Neural progenitor cell (in vitro differentiated cells): Measurements from ENCODE around the gene NSUN4.

Experiments
- EZH2phosphoT487 ChIP-seq: fragments of 200-600 bp; sonication (generic); IDR thresholded peaks from 2 replicates; pipeline ENCODE4 v1.6.1; 2017; ENCODE audit warnings: antibody characterized with exemption
- TF ChIP-seq, protein P1 (sequence below): fragments of 200-600 bp; sonication (generic); IDR thresholded peaks from 2 replicates; pipeline ENCODE4 v1.5.1; 2017; ENCODE audit warnings: antibody characterized with exemption, mild to moderate bottlenecking

DNA sequence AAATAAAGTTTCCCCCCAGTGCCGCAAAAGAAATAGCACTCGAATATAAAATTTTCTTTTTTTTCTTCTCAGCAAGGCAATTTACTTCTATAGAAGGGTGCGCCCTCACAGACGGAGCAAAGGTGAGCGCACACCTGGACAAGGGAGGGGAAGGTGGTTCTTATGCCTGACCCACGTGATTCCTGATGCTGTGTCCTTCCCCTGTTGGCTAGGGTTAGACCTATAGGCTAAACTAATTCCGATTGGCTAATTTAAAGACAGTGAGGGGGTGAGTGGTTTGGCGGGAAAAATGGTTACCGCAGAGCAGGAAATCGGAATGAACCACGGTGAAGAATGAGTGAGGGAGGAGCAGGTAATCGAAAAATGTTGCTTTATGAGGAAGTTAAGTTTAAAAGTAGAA is 52.9 kb downstream of the NSUN4 start:
- TF ChIP-seq, protein P1, sequence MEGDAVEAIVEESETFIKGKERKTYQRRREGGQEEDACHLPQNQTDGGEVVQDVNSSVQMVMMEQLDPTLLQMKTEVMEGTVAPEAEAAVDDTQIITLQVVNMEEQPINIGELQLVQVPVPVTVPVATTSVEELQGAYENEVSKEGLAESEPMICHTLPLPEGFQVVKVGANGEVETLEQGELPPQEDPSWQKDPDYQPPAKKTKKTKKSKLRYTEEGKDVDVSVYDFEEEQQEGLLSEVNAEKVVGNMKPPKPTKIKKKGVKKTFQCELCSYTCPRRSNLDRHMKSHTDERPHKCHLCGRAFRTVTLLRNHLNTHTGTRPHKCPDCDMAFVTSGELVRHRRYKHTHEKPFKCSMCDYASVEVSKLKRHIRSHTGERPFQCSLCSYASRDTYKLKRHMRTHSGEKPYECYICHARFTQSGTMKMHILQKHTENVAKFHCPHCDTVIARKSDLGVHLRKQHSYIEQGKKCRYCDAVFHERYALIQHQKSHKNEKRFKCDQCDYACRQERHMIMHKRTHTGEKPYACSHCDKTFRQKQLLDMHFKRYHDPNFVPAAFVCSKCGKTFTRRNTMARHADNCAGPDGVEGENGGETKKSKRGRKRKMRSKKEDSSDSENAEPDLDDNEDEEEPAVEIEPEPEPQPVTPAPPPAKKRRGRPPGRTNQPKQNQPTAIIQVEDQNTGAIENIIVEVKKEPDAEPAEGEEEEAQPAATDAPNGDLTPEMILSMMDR = no peak
- TF ChIP-seq EZH2phosphoT487 = no peak
